Measurements from ENCODE around the gene PHF1. TPM values are rescaled to one million over a fixed set of nuclear protein-coding genes. Genes with fewer than 3 reads are reported as not detected.

PHF1 gene
- total and polyA plus RNA-seq, 2 of the 4 experiments (the other 2 are of a cell fraction): 9.0 to 47.2 TPM

- Histone ChIP-seq H3K36me3 (ENCODE audit: control insufficient read depth, insufficient read depth, low read length) (peaks cover 22% of the 10 kb centered on the region), H3K4me3 (ENCODE audit: insufficient read depth, low read depth, low read length) (no peak overlapping the region), H2BK5ac (ENCODE audit: low read depth, low read length, poor library complexity, severe bottlenecking) (no peak overlapping the region), H4K91ac (ENCODE audit: insufficient read depth, low read depth, low read length) (no peak overlapping the region), H2AK9ac (replicated peaks; ENCODE audit: low read depth, low read length, poor library complexity) (peak overlapping the region; percentile 30), H2BK120ac (ENCODE audit: low read depth, low read length) (no peak overlapping the region), H3K27ac (ENCODE audit: insufficient read depth, low read length) (no peak overlapping the region), H4K20me1 (ENCODE audit: insufficient read depth, low read length) (peaks cover 39% of the 10 kb centered on the region), H3K23ac (ENCODE audit: low read depth, low read length) (no peak overlapping the region), H3K9ac (ENCODE audit: low read depth, low read length) (no peak overlapping the region), H3K4me2 (ENCODE audit: low read depth, low read length) (no peak overlapping the region), H2AFZ (replicated peaks; ENCODE audit: low read length, poor library complexity) (no peak overlapping the region), H3K79me1 (ENCODE audit: low read depth in 1 of 2, low read length in 2 of 2) (peaks cover 24 to 79% of the 10 kb centered on the region in 2 experiments), H3K4ac (ENCODE audit: low read depth, low read length) (no peak overlapping the region), H3K56ac (ENCODE audit: extremely low read depth, insufficient read depth, low read length) (no peak overlapping the region), H3K27me3 (ENCODE audit: control insufficient read depth, insufficient read depth, low read length) (no peaks in the 10 kb centered on the region), H2AK5ac (ENCODE audit: low read depth, low read length) (no peak overlapping the region), H4K5ac (ENCODE audit: low read depth, low read length) (no peak overlapping the region), H3K9me3 (ENCODE audit: control insufficient read depth, insufficient read depth, low read length) (no peaks in the 10 kb centered on the region), H2BK15ac (ENCODE audit: low read depth, low read length) (no peak overlapping the region), H3K18ac (ENCODE audit: low read depth, low read length) (no peak overlapping the region), H4K8ac (ENCODE audit: low read depth in 2 of 2, low read length in 2 of 2) (no peak overlapping the region), H2BK20ac (ENCODE audit: low read depth, low read length) (no peak overlapping the region), H3K4me1 (ENCODE audit: control insufficient read depth, insufficient read depth, low read length) (peaks cover 31% of the 10 kb centered on the region), H3K9me1 (ENCODE audit: insufficient read depth, low read length) (peaks cover 28% of the 10 kb centered on the region), H3K14ac (replicated peaks; ENCODE audit: low read depth, low read length) (no peak overlapping the region)
- TF ChIP-seq RFX5 (IDR thresholded peaks at IDR 0.05; ENCODE audit: low read depth, low read length) (no peak), CHD1 (IDR thresholded peaks at IDR 0.05; ENCODE audit: low read depth, low read length) (no peak), SMC3 (IDR thresholded peaks at IDR 0.05; ENCODE audit: low read depth, low read length) (no peak), FOS (IDR thresholded peaks at IDR 0.05; ENCODE audit: low read depth, low read length) (no peak)
- ChIA-PET POLR2A (ENCODE audit: unreplicated experiment) (no interaction called here), CTCF (no interaction called here)
- ATAC-seq (ENCODE audit: low read depth): no peak
- no peak for DNase-seq
- dilution Hi-C loops (cut with HindIII; ENCODE audit: low sequenced_read_pairs, unreplicated experiment): no loop called here
- intact Hi-C loops (cut with micrococcal nuclease): no loop called here
- no CpG with 5 or more reads among the region's 12 CpGs for WGBS, 2 experiments (ENCODE audit: extremely low coverage in 2 of 2, insufficient read length in 1 of 2)
- no TSS peak for BruUV-seq (replicated peaks)
- in situ Hi-C loops (cut with MboI; ENCODE audit: low sequenced_read_pairs): no loop called here
These were observed 21.2 kb downstream of the PHF1 start for GRCh38 chr6:33431880-33432541.
